Mucosa of gallbladder (tissue), 1 donor: Measurements from ENCODE around the gene RPS6KA5. TPM values are rescaled to one million over a fixed set of nuclear protein-coding genes. Genes with fewer than 3 reads are reported as not detected.
A peak's percentile ranks its signal among the peaks of the same experiment; 100 is the strongest.
"Not testable (repeated sequence)": the region's sequence is repeated elsewhere in the genome, so short reads cannot be mapped to it uniquely, and the experiment has no call there.

ENCODE experiments used
- DNase-seq: peaks from one replicate; pipeline ENCODE4 v3.0.0-alpha.2; 2020; ENCODE audit warnings: low spot score
- total RNA-seq: library from RNA; stranded (reverse); gene quantifications from one replicate; pipeline ENCODE4 v1.2.1, GENCODE V29; 2021
- donor health status: DM: no; HTN: no; CAD: no.

The RPS6KA5 gene
- 7.1 TPM for total RNA-seq

DNA sequence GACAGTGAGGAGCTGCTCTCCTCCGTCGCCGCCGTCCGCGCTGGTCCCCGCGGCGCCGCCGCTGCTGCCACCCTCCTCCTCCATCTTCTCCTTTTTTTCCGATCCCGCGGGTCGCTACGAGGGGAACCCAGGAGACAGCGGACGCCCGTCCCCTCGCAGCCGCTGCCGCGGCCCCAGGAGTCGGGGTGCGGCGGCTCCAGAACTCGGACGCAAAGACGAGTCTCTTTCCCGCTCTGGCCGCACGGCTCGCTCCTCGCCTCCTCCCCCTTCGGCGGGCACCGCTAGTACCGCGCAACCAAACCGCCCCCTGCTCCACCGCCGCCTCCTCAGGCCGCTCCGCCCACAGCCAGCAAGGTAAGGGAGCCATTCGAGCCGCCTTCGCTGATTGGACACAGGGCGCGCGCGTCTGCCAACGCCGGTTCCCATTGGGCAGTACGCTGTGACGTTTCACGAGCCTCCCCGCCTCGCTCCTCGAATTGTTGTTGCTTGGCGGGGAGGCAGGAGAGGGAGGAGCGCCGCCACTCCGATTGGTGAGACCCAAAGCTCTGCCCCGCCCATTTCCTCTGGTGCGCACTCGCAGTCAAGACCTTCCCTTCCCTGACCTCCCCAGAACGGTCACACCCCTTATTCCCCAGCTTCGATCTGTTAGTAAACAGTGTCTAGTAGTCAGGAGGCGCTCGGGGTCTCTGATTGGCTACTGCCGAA is at the start of gene RPS6KA5:
RPS6KA5 (minus strand) TSS at position 291 of the 705 bp plus-strand sequence; CDS start at position 84, 207 bp downstream.
- DNase-seq: peak; percentile 100

DNA sequence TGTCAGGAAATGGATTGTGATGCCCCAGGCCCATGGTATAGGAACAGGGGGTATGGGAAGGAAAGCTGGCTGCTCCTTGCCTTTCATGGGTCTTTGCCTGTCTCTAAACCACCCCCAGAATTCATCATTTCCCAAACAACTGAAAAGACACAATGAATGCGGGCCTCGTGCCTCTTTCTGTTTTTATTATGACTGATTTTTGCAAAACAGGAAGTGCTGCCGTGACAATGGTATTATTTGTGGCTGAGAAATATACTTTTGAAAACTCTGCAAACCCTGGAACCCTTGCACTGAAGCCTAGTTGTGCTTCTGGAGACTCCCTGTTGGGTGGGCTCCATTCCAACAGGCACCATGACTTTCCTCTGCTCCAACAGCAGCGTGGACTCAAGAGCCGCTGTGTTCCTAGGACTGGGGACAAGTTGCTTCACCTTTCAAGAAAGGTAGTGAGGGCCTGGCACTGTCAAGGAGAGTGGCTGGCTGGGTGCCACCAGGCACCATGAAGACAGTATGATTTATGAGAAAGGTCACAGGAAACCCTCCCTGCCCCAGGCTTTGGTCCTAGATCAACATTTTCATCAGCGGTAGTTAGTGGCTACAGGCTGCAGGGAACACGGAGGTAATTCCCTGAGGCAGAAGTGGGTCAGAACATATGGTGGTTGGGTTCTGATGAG is 48.6 kb upstream of the RPS6KA5 start:
- DNase-seq: no peak

DNA sequence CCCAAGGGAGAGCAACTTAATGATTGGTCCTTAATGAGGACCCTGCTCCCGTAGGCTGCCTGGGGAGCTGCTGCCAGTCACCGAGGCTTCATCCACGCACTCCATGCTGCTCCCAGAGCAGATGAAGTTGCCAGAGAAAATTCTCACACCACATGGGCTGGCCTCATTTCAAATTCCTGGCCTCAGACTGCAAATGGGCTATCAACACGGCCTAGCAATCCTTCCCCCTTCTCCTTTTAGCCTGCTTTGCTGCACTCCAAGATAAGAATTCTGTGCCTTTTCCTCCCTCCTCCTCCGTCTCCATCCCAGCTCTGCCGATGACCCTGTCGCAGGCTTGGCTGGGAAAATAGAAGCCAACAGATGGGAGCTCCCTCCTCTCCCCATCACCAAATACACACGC is 42.7 kb upstream of the RPS6KA5 start:
- DNase-seq: no peak

DNA sequence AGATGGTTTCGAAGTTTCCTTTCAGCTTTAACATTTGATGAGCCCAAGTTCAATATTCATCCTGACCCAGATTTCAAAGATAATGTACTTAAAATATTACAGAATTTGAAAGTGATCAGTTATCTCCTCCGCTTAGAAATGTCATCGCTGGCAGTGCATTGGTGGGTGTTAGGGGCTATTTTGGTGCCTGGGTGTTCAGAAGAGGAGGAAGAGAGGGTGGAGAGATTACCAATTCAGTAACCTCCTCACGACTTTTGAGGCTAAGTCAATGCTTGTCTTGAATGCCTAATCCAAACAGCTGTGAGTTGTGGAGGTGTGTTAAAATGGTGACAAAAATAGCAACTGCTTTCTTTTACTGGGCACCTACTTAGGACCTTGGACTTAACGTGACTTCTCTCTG is 39.7 kb upstream of the RPS6KA5 start:
- no peak for DNase-seq

DNA sequence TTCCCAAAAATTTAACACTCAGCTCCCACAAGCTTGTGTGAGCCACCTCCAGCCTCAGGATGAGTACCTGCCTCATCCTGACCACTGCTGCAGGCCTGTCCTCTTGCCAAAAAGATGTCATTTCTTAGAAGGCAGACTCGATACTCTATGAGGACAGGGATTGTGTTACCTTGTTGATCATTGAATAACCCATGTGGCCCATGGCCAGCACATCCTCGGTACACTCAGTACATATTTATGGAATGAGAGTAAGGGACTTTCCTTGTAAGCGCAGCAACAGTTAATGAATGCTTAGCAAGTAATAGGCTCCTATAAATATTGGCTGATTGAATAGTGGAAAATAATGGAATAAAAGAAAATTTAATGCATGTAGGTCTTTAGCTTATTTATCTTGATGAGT is 38.1 kb upstream of the RPS6KA5 start:
- no peak for DNase-seq

DNA sequence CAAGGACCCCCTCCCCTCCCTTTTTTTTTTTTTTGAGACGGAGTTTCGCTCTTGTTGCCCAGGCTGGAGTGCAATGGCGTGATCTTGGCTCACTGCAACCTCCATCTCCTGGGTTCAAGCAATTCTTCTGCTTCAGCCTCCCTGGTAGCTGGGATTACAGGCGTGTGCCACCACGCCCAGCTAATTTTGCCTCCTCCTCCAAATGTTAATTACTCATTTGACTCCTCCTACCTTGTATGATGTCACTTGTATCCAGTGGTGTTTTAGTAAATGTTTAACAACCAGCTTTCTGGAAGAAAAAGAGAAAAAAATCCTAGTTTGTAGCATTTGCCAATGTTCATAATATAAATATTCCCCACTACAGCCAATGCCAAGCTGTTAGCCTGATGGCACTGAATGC is 37.2 kb upstream of the RPS6KA5 start:
- not testable (repeated sequence) for DNase-seq

DNA sequence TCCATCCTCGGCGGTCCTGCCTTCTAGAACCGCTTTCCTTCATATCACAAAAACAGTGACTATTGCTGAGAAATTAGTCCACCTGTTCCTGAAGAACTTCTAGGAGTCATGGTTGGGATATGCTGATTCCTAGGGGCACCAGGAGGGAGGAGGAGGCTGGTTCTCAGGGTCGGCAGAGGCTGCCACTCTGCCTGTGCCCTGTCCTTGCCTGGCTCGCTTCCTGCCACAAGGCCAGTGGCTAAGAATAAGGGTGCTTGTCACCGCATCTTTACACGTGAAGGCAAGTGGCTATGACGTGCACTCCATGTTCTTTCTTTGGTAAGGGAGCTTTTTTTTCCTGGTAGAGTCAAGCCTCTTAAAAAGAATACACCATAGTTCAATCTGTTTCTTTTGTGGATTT is 34.7 kb upstream of the RPS6KA5 start:
- no peak for DNase-seq

DNA sequence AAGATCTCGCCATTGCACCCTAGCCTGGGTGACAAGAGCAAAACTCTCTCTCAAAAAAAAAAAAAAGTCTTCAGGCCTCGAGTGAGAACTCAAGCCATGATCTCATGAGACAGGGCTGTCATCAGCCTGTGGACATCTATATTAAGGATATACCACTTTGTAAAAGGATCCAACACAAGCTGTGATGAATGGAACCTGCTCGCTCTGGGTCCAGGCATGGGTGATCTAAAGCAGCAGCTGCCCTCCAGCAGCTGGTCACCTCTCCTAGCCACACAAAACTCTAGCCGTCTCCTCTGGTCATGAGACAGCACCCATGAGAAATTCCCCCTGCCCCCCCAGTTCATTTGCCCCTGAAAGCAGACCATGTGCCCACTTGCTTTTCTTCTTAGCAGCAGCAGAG is 34.3 kb upstream of the RPS6KA5 start:
- DNase-seq: no peak

DNA sequence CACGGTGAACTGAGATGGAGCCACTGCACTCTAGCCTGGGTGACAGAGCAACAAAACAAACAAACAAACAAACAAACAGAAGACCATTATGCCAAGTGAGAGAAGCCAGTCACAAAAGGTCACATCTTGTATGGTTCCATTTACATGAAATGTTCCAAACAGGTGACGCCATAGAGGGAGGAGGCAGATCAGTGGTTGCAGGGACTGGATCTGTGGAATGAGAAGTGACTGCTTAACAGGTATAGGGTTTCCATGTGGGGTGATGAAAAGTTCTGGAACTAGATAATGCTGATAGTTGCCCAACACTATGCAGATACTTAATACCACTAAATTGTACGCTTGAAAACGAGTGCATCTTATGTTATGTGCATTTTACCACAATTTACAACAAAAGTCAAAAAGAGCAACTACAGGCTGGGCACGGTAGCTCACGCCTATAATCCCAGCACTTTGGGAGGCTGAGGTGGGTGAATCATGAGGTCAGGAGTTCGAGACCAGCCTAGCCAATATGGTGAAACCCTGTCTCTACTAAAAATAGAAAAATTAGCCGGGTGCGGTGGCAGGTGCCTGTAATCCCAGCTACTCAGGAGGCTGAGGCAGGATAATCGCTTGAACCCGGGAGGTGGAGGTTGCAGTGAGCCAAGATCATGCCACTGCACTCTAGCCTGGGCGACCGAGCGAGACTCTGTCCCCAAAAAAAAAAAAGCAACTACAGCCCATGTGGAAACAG is 33.5 kb upstream of the RPS6KA5 start:
- not testable (repeated sequence) for DNase-seq

DNA sequence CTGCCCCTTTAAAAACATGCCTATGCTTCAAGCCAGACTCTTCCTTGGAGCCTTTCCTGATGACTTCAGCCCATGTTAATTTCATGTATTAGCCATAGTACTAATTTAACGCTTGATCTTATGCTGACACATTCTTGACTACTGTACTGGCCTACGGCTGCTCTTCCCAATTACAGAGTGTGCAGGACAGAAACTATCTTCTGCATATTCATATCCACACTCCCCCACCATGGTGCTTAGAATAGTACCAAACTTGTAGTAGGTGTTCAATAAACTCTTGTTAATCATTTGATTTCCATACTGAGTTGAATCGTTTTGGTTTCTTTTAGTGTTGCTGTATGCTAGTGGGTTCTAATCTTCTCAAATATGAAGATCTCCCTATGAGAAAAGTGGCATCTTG is 31.6 kb upstream of the RPS6KA5 start:
- DNase-seq: no peak

DNA sequence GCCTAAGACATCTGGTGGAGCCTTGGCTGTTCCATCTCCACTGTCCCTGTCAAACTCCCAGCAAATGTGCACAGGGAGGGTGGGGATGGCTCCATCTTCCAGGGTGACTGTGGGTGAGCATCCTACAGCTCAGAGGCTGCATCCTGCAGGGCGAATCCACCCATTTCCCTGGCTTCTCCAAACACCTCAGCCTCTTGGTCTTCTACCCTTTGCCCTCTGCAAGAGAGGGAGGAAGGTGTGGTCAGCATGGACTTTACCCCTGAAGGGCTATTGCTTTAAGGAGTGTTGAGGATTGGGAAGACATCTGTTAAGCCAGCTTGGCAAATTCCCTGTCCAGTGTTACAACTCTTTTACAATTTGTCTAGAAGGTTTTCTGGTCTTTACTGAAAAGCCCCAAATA is 30.3 kb upstream of the RPS6KA5 start:
- DNase-seq: peak; percentile 20

DNA sequence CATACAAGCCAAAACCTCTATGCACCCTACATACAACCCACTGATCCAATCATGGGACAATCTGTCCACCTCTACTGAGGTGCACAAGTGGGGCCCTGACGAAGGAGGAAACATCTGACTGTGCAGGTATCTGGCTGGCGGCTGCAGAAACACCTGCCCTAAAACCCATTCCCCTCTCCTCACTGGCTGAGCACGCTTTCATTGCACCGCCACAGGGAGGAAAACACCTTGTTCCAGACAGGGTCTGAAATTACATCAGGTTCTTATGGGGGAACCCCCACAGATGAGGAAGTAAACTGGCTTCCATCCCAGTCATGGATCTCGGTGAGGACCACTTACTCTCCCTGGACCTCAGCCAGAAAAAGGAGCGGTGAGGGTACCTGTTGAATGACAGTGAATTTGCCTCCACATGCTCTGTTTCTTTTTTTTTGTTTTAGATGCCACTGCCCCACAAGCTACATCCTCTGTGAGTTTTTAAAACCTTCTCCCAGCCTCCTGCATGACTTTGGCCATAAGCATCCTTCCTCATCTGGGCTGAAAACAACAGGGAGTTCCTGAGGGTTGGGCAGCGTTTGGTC is 29.6 kb upstream of the RPS6KA5 start:
- DNase-seq: no peak

DNA sequence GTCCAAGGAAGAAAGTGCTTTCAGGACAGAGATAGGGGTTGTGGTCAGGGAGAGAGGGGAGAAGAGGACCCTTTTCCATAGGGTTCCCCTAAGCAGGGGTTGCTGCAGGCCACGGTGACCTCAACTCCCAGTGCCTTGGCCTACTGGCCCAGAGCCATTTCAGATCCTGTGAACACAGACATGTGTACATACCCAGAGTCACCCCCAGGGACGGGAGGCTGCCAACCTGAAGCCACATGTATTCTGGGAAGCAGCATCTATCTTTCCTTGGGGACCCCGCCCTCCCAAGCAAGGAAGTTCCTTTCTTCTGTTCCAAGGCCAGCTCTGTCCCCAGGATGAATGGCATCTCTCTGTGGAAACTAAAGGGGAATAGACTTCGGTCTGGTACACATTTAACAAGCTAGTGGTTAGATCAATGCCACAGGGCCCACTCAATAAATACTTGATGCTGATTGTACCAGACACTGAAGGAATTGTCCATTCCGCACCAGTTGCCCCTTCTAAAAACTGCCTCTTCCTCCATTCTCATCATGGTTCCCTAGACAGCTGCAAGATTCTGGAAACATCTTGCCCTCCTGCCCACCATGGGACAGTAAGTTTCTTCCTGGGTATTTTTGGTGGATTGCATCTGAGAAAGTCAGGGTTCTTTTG is 28.3 kb upstream of the RPS6KA5 start:
- no peak for DNase-seq

DNA sequence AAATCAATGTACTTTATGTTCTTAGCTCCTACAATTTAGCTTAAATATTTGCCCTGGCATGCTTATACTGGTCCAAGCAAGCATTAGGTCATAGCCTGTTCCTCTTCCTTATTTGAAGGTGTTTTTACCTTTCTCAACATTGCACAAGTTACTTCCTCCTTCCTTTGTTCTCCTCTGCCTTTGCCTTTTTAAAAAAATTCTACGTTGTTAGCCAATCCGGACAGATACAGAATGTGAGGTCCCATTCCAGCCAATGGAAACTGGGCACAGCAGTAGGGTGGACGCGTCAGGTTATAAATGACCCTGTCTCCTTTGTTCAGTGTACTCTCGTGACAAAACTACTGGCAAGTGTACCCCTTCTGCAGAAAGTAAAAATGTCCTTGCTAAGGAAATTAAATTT is 27.0 kb upstream of the RPS6KA5 start:
- peak; percentile 41 for DNase-seq

DNA sequence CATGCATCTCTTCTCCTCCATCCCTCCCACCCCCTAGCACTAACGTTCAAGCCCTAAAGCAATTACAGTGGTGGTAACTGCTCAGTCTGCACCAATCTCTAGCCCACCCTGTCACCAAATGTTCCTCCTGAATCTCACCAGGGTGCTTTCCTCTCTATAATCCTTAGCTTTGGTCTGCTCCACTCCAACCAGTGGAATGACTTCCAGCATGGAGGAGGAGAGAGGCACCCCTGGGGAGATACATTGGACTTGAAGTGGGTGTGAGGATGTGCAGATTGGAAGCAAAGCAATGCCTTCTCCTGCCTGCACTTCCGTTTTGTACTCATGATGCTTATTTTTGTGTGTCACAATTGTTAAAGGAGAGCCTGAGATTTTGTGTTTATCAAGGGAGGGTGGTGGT is 24.1 kb upstream of the RPS6KA5 start:
- no peak for DNase-seq

DNA sequence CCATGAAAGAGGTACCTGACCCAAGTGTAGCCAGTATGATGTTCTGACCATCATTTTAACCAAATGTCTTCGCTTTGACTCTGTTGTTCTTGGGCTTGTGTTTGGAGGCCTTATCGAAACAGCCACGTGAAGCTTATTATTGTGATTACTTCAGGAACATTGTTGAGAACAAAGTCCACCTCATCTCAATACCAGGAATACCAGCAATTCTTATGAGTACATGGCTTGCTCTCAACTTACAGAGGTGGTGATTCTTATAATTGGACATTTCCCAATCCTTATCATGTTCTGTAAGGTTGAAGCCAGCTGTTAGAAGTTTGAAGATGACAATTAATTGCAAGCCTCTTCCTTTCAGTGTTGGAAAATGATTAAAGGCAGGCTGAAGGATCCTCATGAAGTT is 21.8 kb upstream of the RPS6KA5 start:
- DNase-seq: no peak

DNA sequence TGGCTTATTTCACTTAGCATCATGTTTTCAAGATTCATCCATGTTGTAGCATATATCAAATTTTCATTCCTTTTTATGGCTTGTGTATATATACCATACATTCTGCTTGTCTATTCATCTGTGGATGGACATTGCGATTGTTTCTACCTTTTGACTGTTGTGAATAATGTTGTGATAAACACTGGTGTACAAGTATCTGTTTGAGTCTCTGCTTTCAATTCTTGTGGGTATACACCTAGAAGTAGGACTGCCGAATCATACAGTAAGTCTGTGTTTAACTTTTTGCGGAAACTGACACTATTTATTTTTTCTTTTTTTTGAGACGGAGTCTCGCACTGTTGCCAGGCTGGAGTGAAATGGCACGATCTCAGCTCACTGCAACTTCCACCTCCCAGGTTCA is 19.6 kb upstream of the RPS6KA5 start:
- no peak for DNase-seq

DNA sequence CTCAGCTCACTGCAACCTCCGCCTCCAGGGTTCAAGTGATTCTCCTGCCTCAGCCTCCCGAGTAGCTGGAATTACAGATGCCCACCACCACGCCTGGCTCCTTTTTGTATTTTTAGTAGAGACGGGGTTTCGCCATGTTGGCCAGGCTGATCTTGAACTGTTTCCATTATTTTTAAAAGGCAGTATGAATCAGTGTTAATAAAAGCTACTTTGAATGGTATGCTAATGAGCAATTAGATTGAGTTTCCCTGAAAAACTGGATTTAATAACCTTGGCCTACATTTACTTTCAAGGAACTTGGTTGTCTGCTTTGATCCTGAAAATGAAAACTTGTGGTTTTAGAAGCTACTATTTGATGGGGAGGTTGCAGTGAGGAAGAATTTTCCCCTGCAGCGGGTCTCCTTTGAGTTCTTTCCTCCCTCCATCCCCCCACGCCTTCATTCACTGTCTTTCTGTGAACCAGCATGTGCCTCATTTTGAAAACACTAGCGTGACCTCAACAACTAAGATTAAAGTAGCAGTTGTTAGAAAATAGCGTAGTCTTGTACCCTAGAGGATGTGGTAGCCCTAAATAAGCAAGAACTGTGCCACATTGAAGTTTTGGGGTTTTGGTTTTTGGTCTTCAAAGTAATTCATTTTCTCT is 17.8 kb upstream of the RPS6KA5 start:
- DNase-seq: no peak

DNA sequence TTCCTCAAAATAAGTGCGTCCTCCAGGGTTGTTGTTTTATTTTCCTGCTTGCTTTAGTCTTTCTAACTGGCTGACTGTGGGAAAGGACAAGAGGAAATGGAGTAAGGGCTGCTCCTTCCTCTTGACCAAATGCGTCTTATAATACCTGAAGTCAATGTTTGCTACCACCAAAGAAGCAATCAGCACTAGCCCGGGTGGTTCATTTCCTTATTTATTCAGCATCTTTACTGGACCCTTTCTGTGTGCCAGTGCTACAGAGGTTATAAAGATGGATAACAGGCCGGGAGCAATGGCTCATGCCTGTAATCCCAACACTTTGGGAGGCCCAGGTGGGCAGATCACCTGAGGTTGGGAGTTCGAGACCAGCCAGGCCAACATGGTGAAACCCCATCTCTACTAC is 15.1 kb upstream of the RPS6KA5 start:
- DNase-seq: no peak

DNA sequence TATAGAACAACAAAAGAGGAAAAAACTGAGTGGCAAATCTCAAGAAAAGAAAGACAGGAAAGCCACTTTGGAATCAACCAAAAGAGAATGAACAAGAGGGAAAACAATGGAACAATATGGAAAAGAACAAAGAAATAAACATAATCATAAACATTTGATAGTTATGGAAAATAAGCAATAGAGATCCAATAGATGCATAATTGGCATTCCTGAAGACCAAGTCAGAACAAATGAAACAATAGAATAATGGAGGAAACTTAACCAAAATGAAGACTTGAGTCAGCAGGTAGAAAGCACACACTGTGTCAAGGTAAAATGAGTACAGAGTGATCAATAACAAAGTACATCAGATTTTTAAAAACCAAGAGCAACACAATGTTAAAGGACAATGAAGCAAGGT is 10.1 kb upstream of the RPS6KA5 start:
- DNase-seq: no peak

DNA sequence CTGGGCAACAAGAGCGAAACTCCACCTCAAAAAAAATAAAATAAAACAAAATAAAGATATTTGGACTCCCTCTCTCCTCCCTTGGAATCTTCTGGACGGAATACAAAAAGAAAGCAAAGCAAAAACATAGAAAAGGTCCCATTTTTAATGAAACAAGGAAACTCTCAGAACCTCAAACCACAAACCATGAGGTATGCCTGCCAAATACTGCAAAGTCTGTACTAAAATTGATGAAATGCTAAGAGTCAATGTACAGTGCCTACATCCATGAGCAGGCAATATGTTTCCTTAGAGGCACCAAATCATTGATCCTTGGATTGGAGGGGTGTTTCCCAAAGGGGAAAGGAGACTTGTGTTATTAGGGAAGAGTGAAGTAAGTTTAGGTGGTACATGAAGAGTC is 8.2 kb upstream of the RPS6KA5 start:
- no peak for DNase-seq

DNA sequence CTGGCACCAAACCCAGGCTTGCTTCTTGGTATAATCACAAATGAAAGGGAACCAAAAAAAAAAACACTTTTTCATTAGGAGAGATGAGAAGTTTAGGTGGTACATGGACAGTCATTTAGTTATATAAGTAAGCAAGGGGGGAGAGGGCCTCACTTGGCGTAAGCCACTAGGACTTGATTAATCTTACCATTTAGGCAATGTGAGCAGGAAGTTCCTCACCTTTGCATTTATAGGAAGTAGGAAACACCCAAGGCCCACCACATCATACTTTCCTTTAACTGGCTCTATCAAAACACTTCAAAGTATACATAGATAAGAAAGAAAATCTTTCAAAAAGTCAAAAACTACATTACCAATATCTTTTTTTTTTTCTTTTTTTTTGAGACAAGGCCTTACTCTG is 6.7 kb upstream of the RPS6KA5 start:
- no peak for DNase-seq
